ENCODE data around the gene ATRNL1.
A peak's percentile ranks its signal among the peaks of the same experiment; 100 is the strongest.

The ATRNL1 gene

DNA sequence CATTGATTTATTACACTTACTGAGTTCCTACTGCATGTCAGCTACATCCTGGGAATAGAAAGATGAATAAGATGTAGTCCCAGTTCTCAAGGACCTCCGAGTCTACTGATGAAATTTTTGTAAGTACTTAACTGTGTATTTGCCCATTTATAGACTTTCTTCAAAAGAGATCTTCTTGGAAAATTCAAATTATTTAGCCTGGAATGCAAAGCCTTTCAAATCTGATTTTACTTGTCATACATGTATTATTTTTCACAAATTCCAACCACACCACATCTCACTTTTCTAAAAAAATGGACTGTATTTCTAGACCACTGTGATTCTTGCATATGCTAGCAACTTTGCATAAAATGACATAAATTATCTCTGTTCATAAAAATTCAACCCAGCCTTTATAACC lies 581.3 kb downstream of the ATRNL1 start:
- no peak for TF ChIP-seq EZH2 (IDR thresholded peaks at IDR 0.05; ENCODE audit: borderline replicate concordance, low read depth, low read length, severe bottlenecking)
- no peak for TF ChIP-seq CTCF (IDR thresholded peaks at IDR 0.05; ENCODE audit: borderline replicate concordance, extremely low read depth, low read length, poor library complexity, severe bottlenecking)
- H3K27me3 ChIP-seq (ENCODE audit: insufficient read depth, low read length, poor library complexity) = no peaks in the 10 kb centered on the region
- no peak overlapping the region for H3K4me2 ChIP-seq (ENCODE audit: insufficient read depth, low read length)
- ATAC-seq (ENCODE audit: insufficient read depth, low read depth) = no peak
- H3K79me2 ChIP-seq (ENCODE audit: insufficient read depth, low read length) = no peaks in the 10 kb centered on the region
- H3K9ac ChIP-seq (ENCODE audit: low read depth, low read length) = no peak overlapping the region
- H3K9me3 ChIP-seq (ENCODE audit: insufficient read depth, low read length, severe bottlenecking) = no peaks in the 10 kb centered on the region
- H3K4me1 ChIP-seq (ENCODE audit: insufficient read depth, low read length) = no peaks in the 10 kb centered on the region
- H3K36me3 ChIP-seq (ENCODE audit: insufficient read depth, low read length) = no peaks in the 10 kb centered on the region
- no peak overlapping the region for H3K4me3 ChIP-seq (ENCODE audit: low read depth in 1 of 2, low read length in 2 of 2)
- H4K20me1 ChIP-seq (ENCODE audit: insufficient read depth, low read length) = no peaks in the 10 kb centered on the region
- no peak overlapping the region for H3K27ac ChIP-seq (ENCODE audit: low read length)
- no peak for DNase-seq
- no peak overlapping the region for H2AFZ ChIP-seq (ENCODE audit: low read depth, low read length)

- H3K4me2 ChIP-seq (ENCODE audit: insufficient read depth, low read length) = no peak overlapping the region
- no peak overlapping the region for H3K9ac ChIP-seq (ENCODE audit: low read depth, low read length)
- no peak for TF ChIP-seq EZH2 (IDR thresholded peaks at IDR 0.05; ENCODE audit: borderline replicate concordance, low read depth, low read length, severe bottlenecking)
- no peak for TF ChIP-seq CTCF (IDR thresholded peaks at IDR 0.05; ENCODE audit: borderline replicate concordance, extremely low read depth, low read length, poor library complexity, severe bottlenecking)
- H3K4me3 ChIP-seq (ENCODE audit: low read depth in 1 of 2, low read length in 2 of 2) = no peak overlapping the region
- no peaks in the 10 kb centered on the region for H3K9me3 ChIP-seq (ENCODE audit: insufficient read depth, low read length, severe bottlenecking)
- no peaks in the 10 kb centered on the region for H4K20me1 ChIP-seq (ENCODE audit: insufficient read depth, low read length)
- no peaks in the 10 kb centered on the region for H3K4me1 ChIP-seq (ENCODE audit: insufficient read depth, low read length)
- ATAC-seq (ENCODE audit: insufficient read depth, low read depth) (no peak), DNase-seq (no peak)
- no peaks in the 10 kb centered on the region for H3K27me3 ChIP-seq (ENCODE audit: insufficient read depth, low read length, poor library complexity)
- H3K36me3 ChIP-seq (ENCODE audit: insufficient read depth, low read length) = no peaks in the 10 kb centered on the region
- no peaks in the 10 kb centered on the region for H3K79me2 ChIP-seq (ENCODE audit: insufficient read depth, low read length)
- no peak overlapping the region for H2AFZ ChIP-seq (ENCODE audit: low read depth, low read length)
- no peak overlapping the region for H3K27ac ChIP-seq (ENCODE audit: low read length)
Observed at GRCh38 chr10:115696747-115697146, 603.6 kb downstream of the ATRNL1 start.

DNA sequence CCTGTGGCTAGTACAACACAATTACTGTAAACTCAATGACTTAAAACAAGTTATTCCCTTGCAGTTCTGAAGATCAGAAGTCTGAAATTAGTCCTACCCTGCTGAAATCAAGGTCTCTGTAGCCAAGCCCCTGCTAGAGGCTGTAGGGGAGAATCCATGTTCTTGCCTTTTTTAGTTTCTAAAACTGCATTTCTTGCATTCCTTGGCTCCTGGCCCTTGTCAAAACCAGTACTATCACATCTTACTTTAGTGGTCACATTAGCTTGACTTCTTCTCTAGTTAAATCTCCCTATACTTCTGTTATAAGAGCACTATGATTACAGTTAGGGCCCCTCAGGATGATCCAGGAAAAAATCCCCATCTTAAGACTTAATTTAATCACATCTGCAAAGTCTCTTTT lies 612.9 kb downstream of the ATRNL1 start:
- Histone ChIP-seq H4K20me1 (ENCODE audit: insufficient read depth, low read length) (no peaks in the 10 kb centered on the region), H3K79me2 (ENCODE audit: insufficient read depth, low read length) (no peaks in the 10 kb centered on the region), H3K27me3 (ENCODE audit: insufficient read depth, low read length, poor library complexity) (no peaks in the 10 kb centered on the region), H3K4me1 (ENCODE audit: insufficient read depth, low read length) (no peaks in the 10 kb centered on the region), H3K9ac (ENCODE audit: low read depth, low read length) (no peak overlapping the region), H3K27ac (ENCODE audit: low read length) (no peak overlapping the region), H3K4me3 (ENCODE audit: low read depth in 1 of 2, low read length in 2 of 2) (no peak overlapping the region), H3K4me2 (ENCODE audit: insufficient read depth, low read length) (no peak overlapping the region), H3K9me3 (ENCODE audit: insufficient read depth, low read length, severe bottlenecking) (no peaks in the 10 kb centered on the region), H2AFZ (ENCODE audit: low read depth, low read length) (no peak overlapping the region), H3K36me3 (ENCODE audit: insufficient read depth, low read length) (no peaks in the 10 kb centered on the region)
- no peak for ATAC-seq (ENCODE audit: insufficient read depth, low read depth)
- DNase-seq = no peak
- TF ChIP-seq EZH2 (IDR thresholded peaks at IDR 0.05; ENCODE audit: borderline replicate concordance, low read depth, low read length, severe bottlenecking) = no peak
- no peak for TF ChIP-seq CTCF (IDR thresholded peaks at IDR 0.05; ENCODE audit: borderline replicate concordance, extremely low read depth, low read length, poor library complexity, severe bottlenecking)

- H3K9me3 ChIP-seq (ENCODE audit: insufficient read depth, low read length, severe bottlenecking) = no peaks in the 10 kb centered on the region
- DNase-seq (no peak), ATAC-seq (ENCODE audit: insufficient read depth, low read depth) (no peak)
- no peaks in the 10 kb centered on the region for H3K27me3 ChIP-seq (ENCODE audit: insufficient read depth, low read length, poor library complexity)
- H3K9ac ChIP-seq (ENCODE audit: low read depth, low read length) = no peak overlapping the region
- H3K4me3 ChIP-seq (ENCODE audit: low read depth in 1 of 2, low read length in 2 of 2) = no peak overlapping the region
- TF ChIP-seq CTCF (IDR thresholded peaks at IDR 0.05; ENCODE audit: borderline replicate concordance, extremely low read depth, low read length, poor library complexity, severe bottlenecking) (peak; percentile 63), EZH2 (IDR thresholded peaks at IDR 0.05; ENCODE audit: borderline replicate concordance, low read depth, low read length, severe bottlenecking) (no peak)
- H2AFZ ChIP-seq (ENCODE audit: low read depth, low read length) = no peak overlapping the region
- no peaks in the 10 kb centered on the region for H3K4me1 ChIP-seq (ENCODE audit: insufficient read depth, low read length)
- no peak overlapping the region for H3K27ac ChIP-seq (ENCODE audit: low read length)
- H3K4me2 ChIP-seq (ENCODE audit: insufficient read depth, low read length) = no peak overlapping the region
- no peaks in the 10 kb centered on the region for H4K20me1 ChIP-seq (ENCODE audit: insufficient read depth, low read length)
- no peaks in the 10 kb centered on the region for H3K79me2 ChIP-seq (ENCODE audit: insufficient read depth, low read length)
- H3K36me3 ChIP-seq (ENCODE audit: insufficient read depth, low read length) = no peaks in the 10 kb centered on the region
Observed at GRCh38 chr10:115706488-115707076, 613.4 kb downstream of the ATRNL1 start.
